ENCODE data around the gene GARIN3. TPM values are rescaled to one million over a fixed set of nuclear protein-coding genes. Genes with fewer than 3 reads are reported as not detected.

The GARIN3 gene
- total and polyA plus RNA-seq, 2 donors (not counting 3 experiments of a cell fraction or from before 2014, with no cell fraction given), result not detected

DNA sequence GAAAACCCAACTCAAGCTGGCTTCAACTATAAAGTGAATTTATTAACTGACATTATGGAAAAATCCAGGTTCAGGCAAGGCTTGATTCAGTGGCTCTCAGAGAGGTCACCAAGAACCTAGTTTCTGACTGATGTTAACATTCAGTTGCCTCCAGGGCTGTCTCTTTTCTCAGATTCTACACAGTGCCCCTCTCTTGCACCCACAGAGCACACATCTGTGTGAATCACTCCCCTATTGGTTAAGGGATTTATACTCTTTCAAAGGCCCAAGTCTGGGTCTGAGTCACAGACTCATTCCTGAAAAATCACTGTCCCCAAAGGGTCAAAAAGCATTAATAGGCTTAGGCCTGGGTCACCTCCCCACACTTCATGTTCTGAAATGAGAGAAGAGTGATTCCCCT, 51.1 kb downstream of the GARIN3 start:
- intact Hi-C loops (cut with micrococcal nuclease), result no loop called here
- no peaks in the 10 kb centered on the region for H4K20me1 ChIP-seq (replicated peaks; ENCODE audit: control insufficient read depth, extremely low read depth, insufficient read depth, low read length)

DNA sequence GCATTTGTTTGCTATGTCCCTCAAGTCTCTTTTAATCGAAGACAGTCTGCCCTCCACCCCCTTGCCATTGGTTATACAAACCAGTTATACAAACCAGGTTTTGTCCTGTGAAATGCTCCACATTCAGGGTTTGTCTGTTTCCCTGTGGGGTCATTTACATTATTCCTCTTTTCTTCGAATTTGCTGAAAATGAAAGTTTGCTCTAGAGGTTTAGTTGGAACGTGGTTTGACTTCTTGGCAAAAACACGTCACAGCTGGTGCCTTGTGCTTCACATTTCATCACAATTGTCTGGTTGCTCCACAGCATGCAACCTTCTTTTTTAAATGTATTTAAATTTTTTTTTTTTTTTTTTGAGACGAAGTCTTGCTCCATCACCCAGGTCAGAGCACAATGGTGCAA, 53.1 kb downstream of the GARIN3 start:
- Histone ChIP-seq H3K9ac (replicated peaks; ENCODE audit: extremely low read depth, insufficient read depth, low read length) (no peak overlapping the region), H3K79me2 (ENCODE audit: control insufficient read depth, insufficient read depth, low read length) (no peaks in the 10 kb centered on the region), H4K20me1 (replicated peaks; ENCODE audit: control insufficient read depth, extremely low read depth, insufficient read depth, low read length) (no peaks in the 10 kb centered on the region), H3K27me3 (ENCODE audit: control insufficient read depth in 2 of 2, insufficient read depth in 2 of 2, low read length in 2 of 2) (no peaks in the 10 kb centered on the region), H3K4me3 (replicated peaks in 1 of 3; ENCODE audit: insufficient read depth in 1 of 3, low read depth in 1 of 3, low read length in 3 of 3) (no peak overlapping the region), H3K9me1 (replicated peaks; ENCODE audit: control insufficient read depth, extremely low read depth, insufficient read depth, low read length) (no peaks in the 10 kb centered on the region), H3K4me2 (ENCODE audit: insufficient read depth, low read length) (no peak overlapping the region), H2AFZ (ENCODE audit: low read depth, low read length) (no peak overlapping the region), H3K36me3 (ENCODE audit: control insufficient read depth in 2 of 2, extremely low read depth in 1 of 2, insufficient read depth in 2 of 2, low read length in 2 of 2) (no peaks in the 10 kb centered on the region), H3K27ac (ENCODE audit: insufficient read depth, low read depth, low read length) (no peak overlapping the region), H3K9me3 (replicated peaks; ENCODE audit: control insufficient read depth, insufficient read depth, low read length) (no peaks in the 10 kb centered on the region), H3K4me1 (ENCODE audit: control insufficient read depth, extremely low read depth, insufficient read depth, low read length) (no peaks in the 10 kb centered on the region)
- no TSS peak for BruUV-seq (replicated peaks)
- dilution Hi-C loops (cut with MboI; ENCODE audit: extremely low pct_ligation_motif_present, low sequenced_read_pairs) (no loop called here), intact Hi-C loops (cut with micrococcal nuclease) (no loop called here)
- no peak for DNase-seq (ENCODE audit: low read depth, low spot score)
- FAIRE-seq, result no peak
- POLR2A ChIA-PET, result no interaction called here
- CTCF ChIA-PET, result no interaction called here
- TF ChIP-seq POLR2AphosphoS5 (IDR thresholded peaks at IDR 0.05; ENCODE audit: insufficient read depth, low read depth, low read length) (no peak), JUN (IDR thresholded peaks at IDR 0.05; ENCODE audit: borderline replicate concordance, insufficient read depth, insufficient read length, low read depth) (no peak), FOS (IDR thresholded peaks at IDR 0.05; ENCODE audit: borderline replicate concordance, insufficient read depth, low read length) (no peak), EZH2 (IDR thresholded peaks at IDR 0.05; ENCODE audit: borderline replicate concordance, low read depth, low read length, severe bottlenecking) (no peak), MYC (IDR thresholded peaks at IDR 0.05; ENCODE audit: low read depth, low read length) (no peak)
- TF ChIP-seq, protein P1, sequence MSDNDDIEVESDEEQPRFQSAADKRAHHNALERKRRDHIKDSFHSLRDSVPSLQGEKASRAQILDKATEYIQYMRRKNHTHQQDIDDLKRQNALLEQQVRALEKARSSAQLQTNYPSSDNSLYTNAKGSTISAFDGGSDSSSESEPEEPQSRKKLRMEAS (IDR thresholded peaks at IDR 0.05; ENCODE audit: insufficient read depth, insufficient read length), result no peak
- TF ChIP-seq, protein P2, sequence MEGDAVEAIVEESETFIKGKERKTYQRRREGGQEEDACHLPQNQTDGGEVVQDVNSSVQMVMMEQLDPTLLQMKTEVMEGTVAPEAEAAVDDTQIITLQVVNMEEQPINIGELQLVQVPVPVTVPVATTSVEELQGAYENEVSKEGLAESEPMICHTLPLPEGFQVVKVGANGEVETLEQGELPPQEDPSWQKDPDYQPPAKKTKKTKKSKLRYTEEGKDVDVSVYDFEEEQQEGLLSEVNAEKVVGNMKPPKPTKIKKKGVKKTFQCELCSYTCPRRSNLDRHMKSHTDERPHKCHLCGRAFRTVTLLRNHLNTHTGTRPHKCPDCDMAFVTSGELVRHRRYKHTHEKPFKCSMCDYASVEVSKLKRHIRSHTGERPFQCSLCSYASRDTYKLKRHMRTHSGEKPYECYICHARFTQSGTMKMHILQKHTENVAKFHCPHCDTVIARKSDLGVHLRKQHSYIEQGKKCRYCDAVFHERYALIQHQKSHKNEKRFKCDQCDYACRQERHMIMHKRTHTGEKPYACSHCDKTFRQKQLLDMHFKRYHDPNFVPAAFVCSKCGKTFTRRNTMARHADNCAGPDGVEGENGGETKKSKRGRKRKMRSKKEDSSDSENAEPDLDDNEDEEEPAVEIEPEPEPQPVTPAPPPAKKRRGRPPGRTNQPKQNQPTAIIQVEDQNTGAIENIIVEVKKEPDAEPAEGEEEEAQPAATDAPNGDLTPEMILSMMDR (IDR thresholded peaks at IDR 0.05; ENCODE audit: extremely low read depth in 1 of 2, insufficient read depth in 1 of 2, low read depth in 1 of 2, low read length in 2 of 2), result no peak

More for the DNA sequence above, 51.1 kb downstream of the GARIN3 start:
- dilution Hi-C loops (cut with MboI; ENCODE audit: extremely low pct_ligation_motif_present, low sequenced_read_pairs), result no loop called here
- Histone ChIP-seq H3K4me2 (ENCODE audit: insufficient read depth, low read length) (no peak overlapping the region), H3K9me3 (replicated peaks; ENCODE audit: control insufficient read depth, insufficient read depth, low read length) (no peaks in the 10 kb centered on the region), H3K9ac (replicated peaks; ENCODE audit: extremely low read depth, insufficient read depth, low read length) (no peak overlapping the region), H3K27me3 (ENCODE audit: control insufficient read depth in 2 of 2, insufficient read depth in 2 of 2, low read length in 2 of 2) (no peaks in the 10 kb centered on the region), H3K36me3 (ENCODE audit: control insufficient read depth in 2 of 2, extremely low read depth in 1 of 2, insufficient read depth in 2 of 2, low read length in 2 of 2) (no peaks in the 10 kb centered on the region), H3K4me1 (ENCODE audit: control insufficient read depth, extremely low read depth, insufficient read depth, low read length) (no peaks in the 10 kb centered on the region), H3K9me1 (replicated peaks; ENCODE audit: control insufficient read depth, extremely low read depth, insufficient read depth, low read length) (no peaks in the 10 kb centered on the region), H3K79me2 (ENCODE audit: control insufficient read depth, insufficient read depth, low read length) (no peaks in the 10 kb centered on the region), H3K4me3 (replicated peaks in 1 of 3; ENCODE audit: insufficient read depth in 1 of 3, low read depth in 1 of 3, low read length in 3 of 3) (no peak overlapping the region), H3K27ac (ENCODE audit: insufficient read depth, low read depth, low read length) (no peak overlapping the region), H2AFZ (ENCODE audit: low read depth, low read length) (no peak overlapping the region)
- POLR2A ChIA-PET, result no interaction called here
- no TSS peak for BruUV-seq (replicated peaks)
- DNase-seq (ENCODE audit: low read depth, low spot score) (no peak), FAIRE-seq (no peak)
- TF ChIP-seq, protein P1 (IDR thresholded peaks at IDR 0.05; ENCODE audit: insufficient read depth, insufficient read length), result no peak
- TF ChIP-seq POLR2A (IDR thresholded peaks at IDR 0.05; ENCODE audit: low read depth, low read length) (no peak), JUN (IDR thresholded peaks at IDR 0.05; ENCODE audit: borderline replicate concordance, insufficient read depth, insufficient read length, low read depth) (no peak), EZH2 (IDR thresholded peaks at IDR 0.05; ENCODE audit: borderline replicate concordance, low read depth, low read length, severe bottlenecking) (no peak), MYC (IDR thresholded peaks at IDR 0.05; ENCODE audit: low read depth, low read length) (no peak), POLR2AphosphoS5 (IDR thresholded peaks at IDR 0.05; ENCODE audit: insufficient read depth, low read depth, low read length) (no peak), GATA2 (IDR thresholded peaks at IDR 0.05; ENCODE audit: insufficient read depth, insufficient read length, low read depth, low read length) (no peak)
- CTCF ChIA-PET, result no interaction called here
